Measurements from ENCODE around the gene UST.

- TF ChIP-seq CTCF (IDR thresholded peaks at IDR 0.05), result no peak
- TF ChIP-seq ZFX (IDR thresholded peaks at IDR 0.05; ENCODE audit: borderline replicate concordance), result no peak
Measured at GRCh38 chr6:149053848-149054558, 307.2 kb downstream of the UST start.
